Fibroblast of villous mesenchyme (primary cell): ENCODE data around the gene HOXC4. TPM values are rescaled to one million over a fixed set of nuclear protein-coding genes. Genes with fewer than 3 reads are reported as not detected.

ENCODE experiments used
- DNase-seq: peaks from one replicate; pipeline ENCODE4 v3.0.0-alpha.2; 2010; ENCODE audit warnings: low read depth
- H3K4me3 ChIP-seq: 2 replicates; pipeline ENCODE4 v1.5.1; 2011; ENCODE audit warnings: low read depth, mild to moderate bottlenecking, low read length
- total RNA-seq: library from RNA; depleted of rRNA; stranded (reverse); fragments of >200 nt; gene quantifications from 2 replicates; pipeline ENCODE4 v1.2.3, GENCODE V29; 2012
- TF ChIP-seq, protein P1 (sequence below): IDR thresholded peaks from 2 replicates; pipeline ENCODE4 v1.5.1; 2012; ENCODE audit warnings: low read depth, mild to moderate bottlenecking, low read length; ENCODE audit not compliant: insufficient read depth

The HOXC4 gene
- total RNA-seq, 1 donor, result under 0.01 TPM

DNA sequence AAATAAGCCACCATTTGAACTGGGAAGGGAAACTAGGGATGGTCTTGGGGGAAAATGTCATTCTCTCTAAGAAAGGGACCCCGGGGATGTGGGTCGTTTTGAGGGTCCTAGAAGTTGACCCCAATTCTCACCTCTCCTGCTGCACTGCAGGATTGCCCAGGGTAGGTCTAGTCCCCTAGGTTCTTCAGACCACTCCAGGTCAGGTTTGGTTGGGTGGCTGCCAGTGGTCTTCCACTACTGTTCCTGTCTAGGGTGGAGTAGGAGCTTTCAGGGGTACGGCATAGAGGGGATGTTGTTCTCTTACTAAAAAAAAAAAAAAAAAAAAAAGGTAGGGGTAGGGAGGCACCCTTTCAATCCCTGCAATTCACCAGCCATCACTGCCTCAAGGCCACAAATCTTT, 37.6 kb upstream of the HOXC4 start:
- H3K4me3 ChIP-seq, result peak overlapping the region; percentile 95
- TF ChIP-seq, protein P1, sequence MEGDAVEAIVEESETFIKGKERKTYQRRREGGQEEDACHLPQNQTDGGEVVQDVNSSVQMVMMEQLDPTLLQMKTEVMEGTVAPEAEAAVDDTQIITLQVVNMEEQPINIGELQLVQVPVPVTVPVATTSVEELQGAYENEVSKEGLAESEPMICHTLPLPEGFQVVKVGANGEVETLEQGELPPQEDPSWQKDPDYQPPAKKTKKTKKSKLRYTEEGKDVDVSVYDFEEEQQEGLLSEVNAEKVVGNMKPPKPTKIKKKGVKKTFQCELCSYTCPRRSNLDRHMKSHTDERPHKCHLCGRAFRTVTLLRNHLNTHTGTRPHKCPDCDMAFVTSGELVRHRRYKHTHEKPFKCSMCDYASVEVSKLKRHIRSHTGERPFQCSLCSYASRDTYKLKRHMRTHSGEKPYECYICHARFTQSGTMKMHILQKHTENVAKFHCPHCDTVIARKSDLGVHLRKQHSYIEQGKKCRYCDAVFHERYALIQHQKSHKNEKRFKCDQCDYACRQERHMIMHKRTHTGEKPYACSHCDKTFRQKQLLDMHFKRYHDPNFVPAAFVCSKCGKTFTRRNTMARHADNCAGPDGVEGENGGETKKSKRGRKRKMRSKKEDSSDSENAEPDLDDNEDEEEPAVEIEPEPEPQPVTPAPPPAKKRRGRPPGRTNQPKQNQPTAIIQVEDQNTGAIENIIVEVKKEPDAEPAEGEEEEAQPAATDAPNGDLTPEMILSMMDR, result no peak
- no peak for DNase-seq

DNA sequence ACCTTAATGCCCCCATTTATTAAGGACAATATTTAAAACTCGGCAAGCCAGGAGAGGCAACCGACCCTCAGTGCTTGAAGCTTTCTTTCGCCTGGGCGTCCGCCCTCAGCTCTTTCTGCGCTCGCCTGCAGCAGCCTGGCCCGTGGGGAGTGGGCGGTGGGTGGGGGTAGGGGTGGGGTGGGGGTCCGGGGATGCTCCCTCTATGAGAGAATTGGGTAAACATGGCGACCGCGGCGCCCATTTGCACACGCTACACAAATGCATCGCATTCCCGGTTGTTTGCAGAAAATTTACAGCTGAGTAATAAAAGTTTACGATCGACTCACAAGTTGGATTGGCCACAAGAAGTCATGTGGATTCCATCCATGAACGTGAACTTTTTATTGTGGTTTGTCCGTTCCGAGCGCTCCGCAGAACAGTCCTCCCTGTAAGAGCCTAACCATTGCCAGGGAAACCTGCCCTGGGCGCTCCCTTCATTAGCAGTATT, 37.1 kb upstream of the HOXC4 start:
- peak overlapping the region; percentile 95 for H3K4me3 ChIP-seq
- TF ChIP-seq, protein P1, result no peak
- peak; percentile 96 for DNase-seq

DNA sequence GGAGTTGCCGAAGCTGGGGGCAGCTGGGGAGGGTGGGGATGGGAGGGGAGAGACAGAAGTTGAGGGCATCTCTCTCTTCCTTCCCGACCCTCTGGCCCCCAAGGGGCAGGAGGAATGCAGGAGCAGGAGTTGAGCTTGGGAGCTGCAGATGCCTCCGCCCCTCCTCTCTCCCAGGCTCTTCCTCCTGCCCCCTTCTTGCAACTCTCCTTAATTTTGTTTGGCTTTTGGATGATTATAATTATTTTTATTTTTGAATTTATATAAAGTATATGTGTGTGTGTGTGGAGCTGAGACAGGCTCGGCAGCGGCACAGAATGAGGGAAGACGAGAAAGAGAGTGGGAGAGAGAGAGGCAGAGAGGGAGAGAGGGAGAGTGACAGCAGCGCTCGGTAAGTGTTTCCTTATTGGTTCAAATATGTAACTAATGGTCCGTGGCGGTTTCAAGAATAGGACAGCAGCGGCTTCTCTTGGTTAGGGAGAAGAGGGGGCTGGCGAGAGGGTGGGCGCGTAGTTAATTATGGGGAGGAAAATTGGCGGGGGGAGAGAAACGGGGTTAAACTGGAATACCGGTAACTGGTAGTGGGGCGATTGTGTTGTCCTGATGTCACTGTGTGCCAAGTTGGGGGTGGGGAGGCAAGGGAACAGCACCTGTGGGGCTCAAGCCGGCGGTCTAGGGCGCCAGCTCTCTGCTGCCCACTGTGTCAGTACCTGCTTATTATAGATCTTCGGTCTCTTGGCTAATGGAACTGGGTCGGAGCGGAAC, 36.4 kb upstream of the HOXC4 start:
- TF ChIP-seq, protein P1, result no peak
- no peak for DNase-seq
- H3K4me3 ChIP-seq, result peak overlapping the region; percentile 95

DNA sequence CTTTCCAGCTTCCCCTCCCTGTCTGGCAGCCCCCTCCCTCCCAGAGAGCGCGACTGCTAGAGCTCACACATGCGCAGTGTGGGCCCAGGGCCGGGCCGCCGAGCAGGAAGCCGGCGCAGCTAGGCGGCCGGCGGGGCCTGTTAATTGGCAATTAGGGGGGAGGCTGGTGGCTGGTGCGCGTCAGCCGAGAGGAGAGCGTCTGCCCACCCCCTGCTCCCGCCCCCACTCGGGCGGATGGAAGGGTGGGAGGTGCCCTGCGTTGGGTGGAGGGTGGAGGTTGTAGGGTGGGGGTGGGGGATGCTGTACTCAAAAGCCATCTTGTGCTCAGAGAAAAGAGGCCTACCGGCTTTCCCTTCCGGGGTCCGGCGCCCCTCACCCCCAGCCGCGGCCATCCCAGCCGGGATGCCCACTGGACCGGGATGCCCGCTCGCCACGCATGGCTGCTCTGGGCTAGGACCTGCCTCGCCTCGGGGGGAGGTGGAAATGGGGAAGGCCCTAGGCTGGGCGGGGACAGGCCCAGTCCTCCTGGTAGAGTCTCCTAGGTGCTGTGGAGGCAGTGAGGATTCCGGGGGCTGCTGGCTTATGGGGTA, 35.7 kb upstream of the HOXC4 start:
- TF ChIP-seq, protein P1, result no peak
- peak; percentile 97 for DNase-seq

DNA sequence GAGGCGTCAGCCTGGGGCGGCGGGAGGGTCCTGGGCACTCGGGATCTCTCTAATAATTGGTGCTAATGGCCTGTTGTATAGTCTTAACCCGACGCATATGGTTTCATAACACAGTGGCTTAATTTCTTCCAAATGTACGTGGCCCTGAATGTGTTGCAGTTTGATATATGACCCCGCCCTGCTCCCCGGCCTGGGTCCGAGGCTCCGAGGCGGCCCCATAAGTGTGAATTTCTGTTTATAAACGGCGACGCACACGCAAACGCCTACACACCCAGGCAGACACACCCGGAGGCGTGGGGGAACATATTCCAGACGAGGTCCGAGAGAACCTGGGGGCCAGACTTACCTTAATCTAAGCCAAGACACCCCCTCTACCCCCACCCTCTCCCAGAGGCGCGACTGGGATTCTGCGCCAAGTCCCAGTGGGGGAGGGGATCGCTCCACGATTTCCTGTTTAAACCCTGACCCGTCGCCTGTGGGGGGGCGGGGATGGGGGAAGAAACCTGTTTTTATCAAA, 35.1 kb upstream of the HOXC4 start:
- TF ChIP-seq, protein P1, result no peak
- peak overlapping the region; percentile 95 for H3K4me3 ChIP-seq
- peak; percentile 64 for DNase-seq

More for the DNA sequence above, 35.7 kb upstream of the HOXC4 start:
- peak overlapping the region; percentile 95 for H3K4me3 ChIP-seq

DNA sequence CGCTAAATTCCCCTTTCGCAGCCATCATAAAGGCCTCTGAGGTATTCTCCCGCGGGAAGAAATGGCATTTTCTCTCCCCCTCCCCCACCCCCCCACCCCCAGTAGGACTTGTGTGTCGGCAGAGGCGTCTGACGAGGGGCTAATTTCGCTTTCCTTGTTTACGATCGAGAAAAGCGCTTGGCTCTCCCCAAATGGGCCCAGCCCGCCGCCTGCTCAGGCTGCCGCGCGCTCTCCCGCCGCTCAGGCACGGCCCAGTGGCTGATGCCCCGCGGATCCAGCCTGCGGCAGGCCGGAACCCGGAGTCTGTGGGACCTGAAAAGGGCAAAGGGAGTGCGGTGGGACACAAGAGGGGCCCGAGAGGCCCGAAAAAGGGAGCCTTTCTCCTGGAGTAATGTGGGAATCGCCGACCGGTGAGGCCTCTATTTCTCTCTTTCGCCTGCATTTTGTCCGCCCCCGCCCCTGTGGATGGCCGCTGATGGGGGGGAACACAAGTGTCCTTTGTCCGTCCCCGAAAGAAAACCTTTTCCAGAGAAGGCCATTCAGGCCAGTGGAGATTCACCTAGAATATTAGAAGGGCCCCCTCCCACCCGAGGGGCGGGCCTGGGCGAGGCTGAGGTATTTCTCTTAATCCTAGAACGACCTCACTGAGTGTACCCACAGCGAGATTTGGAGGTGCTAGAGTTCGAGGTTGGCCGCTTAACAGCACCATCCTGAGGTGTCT, 34.4 kb upstream of the HOXC4 start:
- peak; percentile 70 for DNase-seq
- H3K4me3 ChIP-seq, result peak overlapping the region; percentile 95
- TF ChIP-seq, protein P1, result no peak
